ENCODE results near the gene MAGI2.
"Not testable (repeated sequence)": the region's sequence is repeated elsewhere in the genome, so short reads cannot be mapped to it uniquely, and the experiment has no call there.

DNA sequence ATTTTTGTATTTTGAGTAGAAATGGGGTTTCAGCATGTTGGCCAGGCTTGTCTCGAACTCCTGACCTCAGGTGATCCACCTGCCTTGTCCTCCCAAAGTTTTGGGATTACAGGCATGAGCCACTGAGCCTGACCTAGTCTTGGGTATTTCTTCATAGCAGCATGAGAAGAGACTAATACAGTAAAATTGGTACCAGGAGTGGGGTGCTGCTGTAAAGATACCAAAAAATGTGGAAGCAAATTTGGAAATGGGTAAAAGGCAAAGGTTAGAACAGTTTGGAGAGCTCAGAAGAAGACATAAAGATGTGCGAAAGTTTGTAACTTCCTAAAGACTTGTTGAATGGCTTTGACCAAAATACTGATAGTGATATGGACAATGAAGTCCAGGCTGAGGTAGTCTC is 433.8 kb downstream of the MAGI2 start:
- TF ChIP-seq, protein P1, sequence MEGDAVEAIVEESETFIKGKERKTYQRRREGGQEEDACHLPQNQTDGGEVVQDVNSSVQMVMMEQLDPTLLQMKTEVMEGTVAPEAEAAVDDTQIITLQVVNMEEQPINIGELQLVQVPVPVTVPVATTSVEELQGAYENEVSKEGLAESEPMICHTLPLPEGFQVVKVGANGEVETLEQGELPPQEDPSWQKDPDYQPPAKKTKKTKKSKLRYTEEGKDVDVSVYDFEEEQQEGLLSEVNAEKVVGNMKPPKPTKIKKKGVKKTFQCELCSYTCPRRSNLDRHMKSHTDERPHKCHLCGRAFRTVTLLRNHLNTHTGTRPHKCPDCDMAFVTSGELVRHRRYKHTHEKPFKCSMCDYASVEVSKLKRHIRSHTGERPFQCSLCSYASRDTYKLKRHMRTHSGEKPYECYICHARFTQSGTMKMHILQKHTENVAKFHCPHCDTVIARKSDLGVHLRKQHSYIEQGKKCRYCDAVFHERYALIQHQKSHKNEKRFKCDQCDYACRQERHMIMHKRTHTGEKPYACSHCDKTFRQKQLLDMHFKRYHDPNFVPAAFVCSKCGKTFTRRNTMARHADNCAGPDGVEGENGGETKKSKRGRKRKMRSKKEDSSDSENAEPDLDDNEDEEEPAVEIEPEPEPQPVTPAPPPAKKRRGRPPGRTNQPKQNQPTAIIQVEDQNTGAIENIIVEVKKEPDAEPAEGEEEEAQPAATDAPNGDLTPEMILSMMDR (IDR thresholded peaks at IDR 0.05): not testable (repeated sequence)
- TF ChIP-seq POLR2A (IDR thresholded peaks at IDR 0.05); POLR2AphosphoS5 (IDR thresholded peaks at IDR 0.05; ENCODE audit: insufficient read depth in 1 of 2, low read depth in 1 of 2): not testable (repeated sequence)
